Mucosa of descending colon (tissue), 3 donors: Measurements from ENCODE around the gene HIVEP1. TPM values are rescaled to one million over a fixed set of nuclear protein-coding genes. Genes with fewer than 3 reads are reported as not detected.

ENCODE experiments used
- ATAC-seq: fragments of 200-7000 bp; cut with Tn5 transposase; one replicate; pipeline ENCODE4 v1.9.1; 2020; ENCODE audit warnings: mild to moderate bottlenecking, moderate library complexity
- DNase-seq, 3 donors: peaks; one replicate each; pipeline ENCODE4 v3.0.0-alpha.2; 2020
- H3K36me3 ChIP-seq: fragments of 200-600 bp; one replicate; pipeline ENCODE4 v1.8.0; 2021; ENCODE audit warnings: low read depth, mild to moderate bottlenecking
- H3K4me1 ChIP-seq: fragments of 200-600 bp; one replicate; pipeline ENCODE4 v1.8.0; 2021; ENCODE audit warnings: low read depth, mild to moderate bottlenecking
- H3K4me3 ChIP-seq: fragments of 200-600 bp; one replicate; pipeline ENCODE4 v1.8.0; 2021; ENCODE audit warnings: mild to moderate bottlenecking
- H3K9me3 ChIP-seq: fragments of 200-600 bp; one replicate; pipeline ENCODE4 v1.8.0; 2021; ENCODE audit warnings: mild to moderate bottlenecking
- CTCF ChIP-seq: fragments of 200-600 bp; IDR thresholded peaks from one replicate; pipeline ENCODE4 v1.8.0; 2022; ENCODE audit warnings: antibody characterized with exemption, mild to moderate bottlenecking
- intact Hi-C, 2 donors: fragments of 100-400 bp; cut with DNase I in 1 of 2; cut with micrococcal nuclease in 1 of 2; formaldehyde crosslinking; loops; one replicate each; pipeline versions ENCODE4 v1.11.0 to v1.11.1; 2022; cut with DNase I, micrococcal nuclease
- total RNA-seq, 3 donors: library from RNA; stranded (reverse); fragmentation: NEBNext Ultra II Directional in 2 of 3; extraction: Animal tissue kit (Norgen Biotek cat#: 25700) in 2 of 3; gene quantifications; one replicate each; pipeline versions ENCODE4 v1.2.1 to v1.2.4, GENCODE V29; 2021 to 2023
- donor health status: DM: no; HTN: no; CAD: no; lungs with moderate emphysema.
- donor health status: DM: no; HTN: no; CAD: no.
- donor health status: DM: no; HTN: yes; CAD: no.

HIVEP1 gene
- total RNA-seq, 3 donors from 2014 or later, result 27.6 to 37.3 (median 35.8) TPM

- no peak for TF ChIP-seq CTCF
- no peak overlapping the region for H3K4me3 ChIP-seq
- intact Hi-C loops, result no loop called here
- H3K9me3 ChIP-seq, result peaks cover 9% of the 10 kb centered on the region
- no peaks in the 10 kb centered on the region for H3K36me3 ChIP-seq
- ATAC-seq (peak; percentile 56), DNase-seq (no peak)
- peaks cover 21% of the 10 kb centered on the region for H3K4me1 ChIP-seq
These were observed 14.0 kb downstream of the HIVEP1 start for GRCh38 chr6:12026120-12026519.

GRCh38 chr6:12026833-12027232, 14.7 kb downstream of the HIVEP1 start:
- ATAC-seq, result no peak

GRCh38 chr6:12028213-12028612, 16.1 kb downstream of the HIVEP1 start:
- intact Hi-C loops, result no loop called here

More at GRCh38 chr6:12026833-12027232, 14.7 kb downstream of the HIVEP1 start:
- Histone ChIP-seq H3K36me3 (no peaks in the 10 kb centered on the region), H3K9me3 (peaks cover 9% of the 10 kb centered on the region), H3K4me1 (peaks cover 21% of the 10 kb centered on the region), H3K4me3 (no peak overlapping the region)
- TF ChIP-seq CTCF, result no peak
- DNase-seq, result no peak
- intact Hi-C loops, result no loop called here

GRCh38 chr6:12029979-12030737, 18.0 kb downstream of the HIVEP1 start:
- TF ChIP-seq CTCF, result no peak
- H3K4me1 ChIP-seq, result peaks cover 18% of the 10 kb centered on the region
- intact Hi-C loops, result no loop called here
- no peak for DNase-seq
- H3K36me3 ChIP-seq, result no peaks in the 10 kb centered on the region
- H3K4me3 ChIP-seq, result no peak overlapping the region
- no peak for ATAC-seq
- peaks cover 9% of the 10 kb centered on the region for H3K9me3 ChIP-seq

More at GRCh38 chr6:12028213-12028612, 16.1 kb downstream of the HIVEP1 start:
- Histone ChIP-seq H3K9me3 (peaks cover 9% of the 10 kb centered on the region), H3K36me3 (no peaks in the 10 kb centered on the region), H3K4me1 (peaks cover 21% of the 10 kb centered on the region), H3K4me3 (no peak overlapping the region)
- DNase-seq (no peak), ATAC-seq (no peak)
- TF ChIP-seq CTCF, result no peak

- H3K9me3 ChIP-seq, result peaks cover 9% of the 10 kb centered on the region
- DNase-seq (no peak), ATAC-seq (peak; percentile 37)
- intact Hi-C loops, result no loop called here
- H3K36me3 ChIP-seq, result no peaks in the 10 kb centered on the region
- H3K4me3 ChIP-seq, result no peak overlapping the region
- no peak for TF ChIP-seq CTCF
- peaks cover 10% of the 10 kb centered on the region for H3K4me1 ChIP-seq
These were observed 19.0 kb downstream of the HIVEP1 start for GRCh38 chr6:12030993-12031550.
